ENCODE measurements around the gene VAPB. TPM values are rescaled to one million over a fixed set of nuclear protein-coding genes. Genes with fewer than 3 reads are reported as not detected.

The VAPB gene
- total and polyA plus RNA-seq, 10 of the 15 experiments (the other 5 are each of a cell fraction or from before 2014, with no cell fraction given) = 3.2 to 28.6 (median 20.5) TPM

DNA sequence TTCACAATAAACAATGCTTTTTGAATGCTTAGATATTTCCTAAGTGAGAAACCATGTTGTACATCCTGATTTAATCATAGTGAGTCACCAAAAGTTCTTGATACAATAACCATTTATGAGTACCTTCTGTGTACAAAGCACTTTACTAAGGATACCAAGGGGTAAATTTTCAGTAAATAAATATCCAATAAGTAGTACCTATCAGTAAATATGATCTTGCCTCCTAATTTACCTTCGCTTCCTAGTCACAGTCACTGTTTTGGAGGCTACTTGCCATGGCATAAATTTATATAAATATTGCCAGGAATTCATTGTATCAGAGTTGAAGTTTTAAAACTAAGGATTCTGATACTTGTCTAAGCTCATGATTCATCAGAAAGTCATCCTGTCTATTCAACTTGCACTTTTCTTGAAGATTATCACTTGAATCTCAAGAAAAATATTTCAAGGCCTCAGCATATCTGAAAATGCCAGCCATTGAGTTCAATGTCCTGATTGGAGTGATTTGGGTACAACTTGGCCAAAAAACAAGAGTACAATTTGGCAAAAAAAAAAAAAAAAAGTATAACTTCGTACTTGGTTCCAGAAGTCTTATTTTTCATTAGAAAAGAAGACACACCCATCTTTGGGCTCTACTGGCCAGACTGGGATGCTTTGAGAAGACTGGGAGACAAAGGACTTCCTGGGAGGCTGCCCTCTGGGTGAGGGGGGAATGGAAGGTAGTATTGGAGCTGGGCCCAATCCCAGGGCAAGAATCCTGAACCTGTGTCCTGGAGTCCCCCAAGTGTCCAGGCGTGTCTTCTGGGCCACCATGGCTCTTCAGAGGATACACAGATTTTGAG is 46.7 kb upstream of the VAPB start:
- H4K20me1 ChIP-seq (ENCODE audit: control insufficient read depth, insufficient read depth) = 0 out of 2 replicates have a peak, but pooled peaks cover 2% of the 10 kb centered on the region
- intact Hi-C loops (cut with micrococcal nuclease; ENCODE audit: unreplicated experiment) (no loop called here), in situ Hi-C loops (cut with MboI) (no loop called here)
- ChIA-PET CTCF (interaction anchor here (0.7 to 1.1 kb wide), 2 partner anchors 19 to 98 kb away, joined by 3 read pairs; no protein-coding TSS in a partner anchor), SMC1A (ENCODE audit: uncharacterized antibody, unreplicated experiment) (interaction anchor here (1.2 kb wide), 1 partner anchor 105 kb away, joined by 3 read pairs; no protein-coding TSS in a partner anchor), RAD21 (ENCODE audit: unreplicated experiment) (interaction anchor here (1.2 kb wide), 1 partner anchor 131 kb away, joined by 3 read pairs; no protein-coding TSS in a partner anchor), POLR2A (interaction anchor here (0.7 kb wide), 1 partner anchor 36 kb away, joined by 3 read pairs; no protein-coding TSS in a partner anchor)
- no peak for ATAC-seq
- DNase-seq (ENCODE audit: low read depth, low spot score) = no peak
- H3K36me3 ChIP-seq (ENCODE audit: control insufficient read depth in 2 of 2, insufficient read depth in 2 of 2, low read length in 1 of 2) = peaks cover 9 to 14% of the 10 kb centered on the region in 2 experiments; a peak in 3 of 4 replicates
- no peak for FAIRE-seq
- no peaks in the 10 kb centered on the region for H3K9me3 ChIP-seq (replicated peaks; ENCODE audit: control insufficient read depth, insufficient read depth, low read length)
- BruUV-seq (replicated peaks) = no TSS peak
- no peaks in the 10 kb centered on the region; the same call in 1 of the 2 replicates for H3K79me2 ChIP-seq (ENCODE audit: control insufficient read depth, insufficient read depth, low read length)
- TF ChIP-seq, protein P1, sequence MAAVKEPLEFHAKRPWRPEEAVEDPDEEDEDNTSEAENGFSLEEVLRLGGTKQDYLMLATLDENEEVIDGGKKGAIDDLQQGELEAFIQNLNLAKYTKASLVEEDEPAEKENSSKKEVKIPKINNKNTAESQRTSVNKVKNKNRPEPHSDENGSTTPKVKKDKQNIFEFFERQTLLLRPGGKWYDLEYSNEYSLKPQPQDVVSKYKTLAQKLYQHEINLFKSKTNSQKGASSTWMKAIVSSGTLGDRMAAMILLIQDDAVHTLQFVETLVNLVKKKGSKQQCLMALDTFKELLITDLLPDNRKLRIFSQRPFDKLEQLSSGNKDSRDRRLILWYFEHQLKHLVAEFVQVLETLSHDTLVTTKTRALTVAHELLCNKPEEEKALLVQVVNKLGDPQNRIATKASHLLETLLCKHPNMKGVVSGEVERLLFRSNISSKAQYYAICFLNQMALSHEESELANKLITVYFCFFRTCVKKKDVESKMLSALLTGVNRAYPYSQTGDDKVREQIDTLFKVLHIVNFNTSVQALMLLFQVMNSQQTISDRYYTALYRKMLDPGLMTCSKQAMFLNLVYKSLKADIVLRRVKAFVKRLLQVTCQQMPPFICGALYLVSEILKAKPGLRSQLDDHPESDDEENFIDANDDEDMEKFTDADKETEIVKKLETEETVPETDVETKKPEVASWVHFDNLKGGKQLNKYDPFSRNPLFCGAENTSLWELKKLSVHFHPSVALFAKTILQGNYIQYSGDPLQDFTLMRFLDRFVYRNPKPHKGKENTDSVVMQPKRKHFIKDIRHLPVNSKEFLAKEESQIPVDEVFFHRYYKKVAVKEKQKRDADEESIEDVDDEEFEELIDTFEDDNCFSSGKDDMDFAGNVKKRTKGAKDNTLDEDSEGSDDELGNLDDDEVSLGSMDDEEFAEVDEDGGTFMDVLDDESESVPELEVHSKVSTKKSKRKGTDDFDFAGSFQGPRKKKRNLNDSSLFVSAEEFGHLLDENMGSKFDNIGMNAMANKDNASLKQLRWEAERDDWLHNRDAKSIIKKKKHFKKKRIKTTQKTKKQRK (IDR thresholded peaks at IDR 0.05; ENCODE audit: low read depth, low read length) = no peak
- no peak for TF ChIP-seq ZNF217 (IDR thresholded peaks at IDR 0.05)
- TF ChIP-seq GATAD2B (conservative IDR thresholded peaks at IDR 0.05; ENCODE audit: low read depth) = no peak
- no peak for TF ChIP-seq EED (IDR thresholded peaks at IDR 0.05; ENCODE audit: low read depth)
- TF ChIP-seq, protein P2, sequence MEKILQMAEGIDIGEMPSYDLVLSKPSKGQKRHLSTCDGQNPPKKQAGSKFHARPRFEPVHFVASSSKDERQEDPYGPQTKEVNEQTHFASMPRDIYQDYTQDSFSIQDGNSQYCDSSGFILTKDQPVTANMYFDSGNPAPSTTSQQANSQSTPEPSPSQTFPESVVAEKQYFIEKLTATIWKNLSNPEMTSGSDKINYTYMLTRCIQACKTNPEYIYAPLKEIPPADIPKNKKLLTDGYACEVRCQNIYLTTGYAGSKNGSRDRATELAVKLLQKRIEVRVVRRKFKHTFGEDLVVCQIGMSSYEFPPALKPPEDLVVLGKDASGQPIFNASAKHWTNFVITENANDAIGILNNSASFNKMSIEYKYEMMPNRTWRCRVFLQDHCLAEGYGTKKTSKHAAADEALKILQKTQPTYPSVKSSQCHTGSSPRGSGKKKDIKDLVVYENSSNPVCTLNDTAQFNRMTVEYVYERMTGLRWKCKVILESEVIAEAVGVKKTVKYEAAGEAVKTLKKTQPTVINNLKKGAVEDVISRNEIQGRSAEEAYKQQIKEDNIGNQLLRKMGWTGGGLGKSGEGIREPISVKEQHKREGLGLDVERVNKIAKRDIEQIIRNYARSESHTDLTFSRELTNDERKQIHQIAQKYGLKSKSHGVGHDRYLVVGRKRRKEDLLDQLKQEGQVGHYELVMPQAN (conservative IDR thresholded peaks at IDR 0.05) = no peak
- no peak for TF ChIP-seq TCF7 (IDR thresholded peaks at IDR 0.05; ENCODE audit: borderline replicate concordance)
- no peak for TF ChIP-seq NFXL1 (IDR thresholded peaks at IDR 0.05; ENCODE audit: borderline replicate concordance)
- TF ChIP-seq HDGF (IDR thresholded peaks at IDR 0.05) = no peak
- no peak for TF ChIP-seq CREB1 (IDR thresholded peaks at IDR 0.05; ENCODE audit: low read depth)
- TF ChIP-seq KLF5 (IDR thresholded peaks at IDR 0.05; ENCODE audit: partially characterized antibody) = no peak
- TF ChIP-seq, protein P3, sequence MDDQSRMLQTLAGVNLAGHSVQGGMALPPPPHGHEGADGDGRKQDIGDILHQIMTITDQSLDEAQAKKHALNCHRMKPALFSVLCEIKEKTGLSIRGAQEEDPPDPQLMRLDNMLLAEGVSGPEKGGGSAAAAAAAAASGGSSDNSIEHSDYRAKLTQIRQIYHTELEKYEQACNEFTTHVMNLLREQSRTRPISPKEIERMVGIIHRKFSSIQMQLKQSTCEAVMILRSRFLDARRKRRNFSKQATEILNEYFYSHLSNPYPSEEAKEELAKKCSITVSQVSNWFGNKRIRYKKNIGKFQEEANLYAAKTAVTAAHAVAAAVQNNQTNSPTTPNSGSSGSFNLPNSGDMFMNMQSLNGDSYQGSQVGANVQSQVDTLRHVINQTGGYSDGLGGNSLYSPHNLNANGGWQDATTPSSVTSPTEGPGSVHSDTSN (IDR thresholded peaks at IDR 0.05; ENCODE audit: insufficient replicate concordance, low read depth, low read length) = no peak
- TF ChIP-seq IKZF2 (IDR thresholded peaks at IDR 0.05) = no peak
- no peak overlapping the region for H3K27ac ChIP-seq (ENCODE audit: control insufficient read depth, insufficient read depth)
- H2AFZ ChIP-seq (ENCODE audit: control insufficient read depth, low read depth, low read length) = no peak overlapping the region
- no peak overlapping the region for H3K9ac ChIP-seq (ENCODE audit: control insufficient read depth, insufficient read depth, low read length)
- H3K27me3 ChIP-seq (replicated peaks in 1 of 2; ENCODE audit: control insufficient read depth in 2 of 2, insufficient read depth in 2 of 2, low read length in 1 of 2) = no peaks in the 10 kb centered on the region
- WGBS (ENCODE audit: insufficient coverage, insufficient replicate concordance, low lambda C conversion rate, missing lambda C conversion rate) = 97% methylated on average over 3 of the region's 3 CpGs
- no peak overlapping the region for H3K4me2 ChIP-seq (ENCODE audit: control insufficient read depth, insufficient read depth)
- H3K4me1 ChIP-seq (ENCODE audit: control insufficient read depth, insufficient read depth, low read length) = no peaks in the 10 kb centered on the region
- no peak overlapping the region for H3K4me3 ChIP-seq
